Spleen (tissue), 11 donors: ENCODE data around the gene SLC16A8. TPM values are rescaled to one million over a fixed set of nuclear protein-coding genes. Genes with fewer than 3 reads are reported as not detected.

Source experiments
- DNase-seq: peaks from one replicate; pipeline ENCODE4 v3.0.0-alpha.2; 2020
- H3K27ac ChIP-seq, 8 donors: fragments of 200-600 bp; sonication (generic) in 7 of 8; 1 replicate in 4 of 8; 2 replicates in 4 of 8; pipeline versions ENCODE4 v1.5.0 to v1.8.0; 2016 to 2021; ENCODE audit warnings: inconsistent platforms in 4 of 8, mild to moderate bottlenecking in 4 of 8, moderate library complexity in 1 of 8
- H3K27me3 ChIP-seq, 7 donors: fragments of 200-600 bp; sonication (generic) in 6 of 7; replicated peaks in 1 of 7; 1 replicate in 4 of 7; 2 replicates in 3 of 7; pipeline versions ENCODE4 v1.5.0 to v1.8.0; 2016 to 2021; ENCODE audit warnings: inconsistent platforms in 3 of 7, mild to moderate bottlenecking in 1 of 7
- H3K36me3 ChIP-seq, 6 donors: fragments of 200-600 bp; sonication (generic) in 5 of 6; 1 replicate in 4 of 6; 2 replicates in 2 of 6; pipeline versions ENCODE4 v1.5.0 to v1.8.0; 2016 to 2021; ENCODE audit warnings: inconsistent platforms in 2 of 6
- H3K4me1 ChIP-seq, 6 donors: fragments of 200-600 bp; sonication (generic) in 5 of 6; 1 replicate in 3 of 6; 2 replicates in 3 of 6; pipeline versions ENCODE4 v1.5.0 to v1.8.0; 2016 to 2021; ENCODE audit warnings: inconsistent platforms in 3 of 6
- H3K4me3 ChIP-seq, 8 donors: fragments of 200-600 bp; sonication (generic) in 7 of 8; 1 replicate in 4 of 8; 2 replicates in 4 of 8; pipeline versions ENCODE4 v1.5.0 to v1.8.0; 2016 to 2021; ENCODE audit warnings: inconsistent platforms in 4 of 8, mild to moderate bottlenecking in 4 of 8, moderate library complexity in 2 of 8
- H3K9me3 ChIP-seq, 8 donors: fragments of 200-600 bp; sonication (generic) in 7 of 8; 1 replicate in 4 of 8; 2 replicates in 4 of 8; pipeline versions ENCODE4 v1.5.0 to v1.8.0; 2016 to 2021; ENCODE audit warnings: inconsistent platforms in 4 of 8
- POLR2A ChIP-seq, 3 donors: fragments of 450-650 bp; IDR thresholded peaks; one replicate each; pipeline ENCODE4 v1.5.1; 2017; ENCODE audit warnings: antibody characterized with exemption in 3 of 3, mild to moderate bottlenecking in 1 of 3
- POLR2AphosphoS5 ChIP-seq, 3 donors: sonication (generic); formaldehyde crosslinking; IDR thresholded peaks; one replicate each; pipeline ENCODE4 v1.5.1; 2017; ENCODE audit warnings: antibody characterized with exemption in 3 of 3
- WGBS, 5 donors: extraction: QIAGEN DNeasy Blood & Tissue Kit in 3 of 5; methylation state at CpG; one replicate each; pipeline versions ENCODE4 v1.1.5 to v1.1.7; 2013 to 2018; 5-methylcytosine and 5-hydroxymethylcytosine counted together
- intact Hi-C: fragments of 100-400 bp; cut with DNase I; formaldehyde crosslinking; loops from one replicate; pipeline ENCODE4 v1.15.0; 2023; ENCODE audit warnings: low total_unique reads
- polyA plus RNA-seq, 3 donors: library from polyadenylated mRNA; stranded (reverse); fragments of 200-250 nt; gene quantifications; one replicate each; pipeline ENCODE4 v1.2.1, GENCODE V29; 2013
- total RNA-seq, 7 donors: library from RNA; depleted of rRNA in 3 of 7; stranded (reverse); fragments of >200 nt in 3 of 7; fragmentation: NEBNext Ultra II Directional in 4 of 7; extraction: Animal tissue kit (Norgen Biotek cat#: 25700) in 4 of 7; gene quantifications; one replicate each; pipeline versions ENCODE4 v1.1.0 to v1.2.1, GENCODE V29; 2016 to 2021
- TF ChIP-seq, protein P1 (sequence below), 11 experiments: fragments of 200-600 bp in 7 of 11; fragments of 450-650 bp in 4 of 11; sonication (generic) in 4 of 11; IDR thresholded peaks in 8 of 11; conservative IDR thresholded peaks in 3 of 11; 1 replicate in 7 of 11; 2 replicates in 4 of 11; pipeline versions ENCODE4 v1.4.0 to v1.8.0; 2016 to 2021; ENCODE audit warnings: antibody characterized with exemption in 11 of 11, inconsistent platforms in 4 of 11, mild to moderate bottlenecking in 1 of 11
- donor health status: healthy with polysubstance abuse.
- donor health status: DM: no; HTN: no; CAD: no; lungs with moderate emphysema.
- donor health status: DM: no; HTN: no; CAD: no.
- donor health status: Bipolar disorder and iron deficiency.
- donor health status: healthy.
- donor health status: DM: no; HTN: no; CAD: no.
- donor health status: DM: yes; HTN: yes; CAD: no.

SLC16A8 gene
- total and polyA plus RNA-seq, 10 donors: 0.22 to 1.2 (median 0.68) TPM; not detected in 4

DNA sequence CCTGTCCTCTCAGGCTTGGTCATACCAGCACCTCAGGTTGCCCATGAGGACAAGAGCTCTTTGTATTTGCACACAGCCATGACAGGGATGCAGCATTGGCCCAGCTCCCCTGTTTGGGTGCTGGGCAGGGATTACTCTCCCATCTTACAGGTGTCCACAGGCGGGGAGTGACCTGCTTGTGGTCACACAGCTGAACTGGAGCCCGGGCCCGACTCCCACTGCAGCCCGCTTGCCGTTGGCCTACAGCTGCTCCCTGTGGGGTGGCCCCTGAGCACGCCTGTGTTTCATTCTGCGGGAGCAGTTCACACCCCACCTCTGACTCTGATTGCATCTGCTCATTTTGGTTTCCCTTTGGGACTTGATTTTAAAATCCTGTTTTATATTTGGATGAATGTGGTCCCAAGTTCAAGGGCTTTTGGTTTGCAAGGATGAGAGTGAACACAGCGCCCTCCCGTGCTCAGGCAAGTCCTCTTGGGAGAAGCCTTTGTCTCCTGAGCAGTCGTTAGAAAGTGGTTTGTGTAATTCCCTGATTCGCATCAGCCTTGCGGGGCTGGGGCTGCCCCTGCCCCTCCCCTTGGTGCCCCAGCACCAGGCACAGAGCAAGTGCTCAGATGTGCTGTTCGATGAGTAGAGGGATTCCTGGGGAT lies 17.5 kb downstream of the SLC16A8 start:
- intact Hi-C loops: loop anchor here (10.0 kb wide), 1 partner anchor 168 kb away; no protein-coding TSS in a partner anchor
- DNase-seq: no peak
- Histone ChIP-seq H3K27me3 (no peaks in the 10 kb centered on the region), H3K4me1 (peaks cover 0 to 23% (median 9%) of the 10 kb centered on the region in 6 donors), H3K36me3 (peaks cover 0 to 98% (median 61%) of the 10 kb centered on the region in 6 donors), H3K4me3 (no peak overlapping the region), H3K9me3 (no peaks in the 10 kb centered on the region), H3K27ac (no peak overlapping the region)
- 77 to 95% (median 89%) methylated on average over 13 of the region's 13 CpGs for WGBS, 5 donors
- TF ChIP-seq POLR2AphosphoS5 (IDR thresholded peaks at IDR 0.05) (peak in 1 of 3 donors; percentile 28), POLR2A (IDR thresholded peaks at IDR 0.05) (no peak)
- TF ChIP-seq, protein P1, sequence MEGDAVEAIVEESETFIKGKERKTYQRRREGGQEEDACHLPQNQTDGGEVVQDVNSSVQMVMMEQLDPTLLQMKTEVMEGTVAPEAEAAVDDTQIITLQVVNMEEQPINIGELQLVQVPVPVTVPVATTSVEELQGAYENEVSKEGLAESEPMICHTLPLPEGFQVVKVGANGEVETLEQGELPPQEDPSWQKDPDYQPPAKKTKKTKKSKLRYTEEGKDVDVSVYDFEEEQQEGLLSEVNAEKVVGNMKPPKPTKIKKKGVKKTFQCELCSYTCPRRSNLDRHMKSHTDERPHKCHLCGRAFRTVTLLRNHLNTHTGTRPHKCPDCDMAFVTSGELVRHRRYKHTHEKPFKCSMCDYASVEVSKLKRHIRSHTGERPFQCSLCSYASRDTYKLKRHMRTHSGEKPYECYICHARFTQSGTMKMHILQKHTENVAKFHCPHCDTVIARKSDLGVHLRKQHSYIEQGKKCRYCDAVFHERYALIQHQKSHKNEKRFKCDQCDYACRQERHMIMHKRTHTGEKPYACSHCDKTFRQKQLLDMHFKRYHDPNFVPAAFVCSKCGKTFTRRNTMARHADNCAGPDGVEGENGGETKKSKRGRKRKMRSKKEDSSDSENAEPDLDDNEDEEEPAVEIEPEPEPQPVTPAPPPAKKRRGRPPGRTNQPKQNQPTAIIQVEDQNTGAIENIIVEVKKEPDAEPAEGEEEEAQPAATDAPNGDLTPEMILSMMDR (IDR thresholded peaks at IDR 0.05 in 8 of 11, conservative IDR thresholded peaks at IDR 0.05 in 3 of 11): no peak

GRCh38 chr22:38065539-38065938 lies 18.4 kb downstream of the SLC16A8 start:
- TF ChIP-seq POLR2AphosphoS5 (IDR thresholded peaks at IDR 0.05): peak in 1 of 3 donors; percentile 15
- TF ChIP-seq POLR2A (IDR thresholded peaks at IDR 0.05): no peak
- TF ChIP-seq, protein P1 (IDR thresholded peaks at IDR 0.05 in 8 of 11, conservative IDR thresholded peaks at IDR 0.05 in 3 of 11): no peak
- peaks cover 0 to 98% (median 55%) of the 10 kb centered on the region in 6 donors for H3K36me3 ChIP-seq
- intact Hi-C loops: loop anchor here (10.0 kb wide), 1 partner anchor 169 kb away; no protein-coding TSS in a partner anchor
- 96 to 97% (median 97%) methylated on average over 8 of the region's 8 CpGs for WGBS, 5 donors
- DNase-seq: no peak
- H3K27ac ChIP-seq: no peak overlapping the region
- H3K4me3 ChIP-seq: no peak overlapping the region
- no peaks in the 10 kb centered on the region for H3K9me3 ChIP-seq
- no peaks in the 10 kb centered on the region for H3K27me3 ChIP-seq
- H3K4me1 ChIP-seq: peaks cover 0 to 23% (median 9%) of the 10 kb centered on the region in 6 donors

- Histone ChIP-seq H3K27ac (peak overlapping the region in 6 of 8 donors; percentile 19 to 85 (median 77)), H3K27me3 (no peaks in the 10 kb centered on the region), H3K36me3 (peaks cover 0 to 91% (median 36%) of the 10 kb centered on the region in 6 donors), H3K9me3 (no peaks in the 10 kb centered on the region), H3K4me3 (no peak overlapping the region), H3K4me1 (peaks cover 0 to 36% (median 14%) of the 10 kb centered on the region in 6 donors)
- TF ChIP-seq POLR2A (IDR thresholded peaks at IDR 0.05): no peak
- TF ChIP-seq, protein P1 (IDR thresholded peaks at IDR 0.05 in 8 of 11, conservative IDR thresholded peaks at IDR 0.05 in 3 of 11): no peak
- peak in 1 of 3 donors; percentile 80 for TF ChIP-seq POLR2AphosphoS5 (IDR thresholded peaks at IDR 0.05)
- intact Hi-C loops: loop anchor here (10.0 kb wide), 1 partner anchor 172 kb away; no protein-coding TSS in a partner anchor
- 55 to 71% (median 58%) methylated on average over 6 of the region's 6 CpGs for WGBS, 5 donors
- DNase-seq: no peak
Observed at GRCh38 chr22:38062791-38063190, 21.2 kb downstream of the SLC16A8 start.
